ENCODE results near the gene RFX8.

- TF ChIP-seq POLR2AphosphoS5 (IDR thresholded peaks at IDR 0.05) (no peak), EP300 (IDR thresholded peaks at IDR 0.05) (no peak)
- TF ChIP-seq, protein P1, sequence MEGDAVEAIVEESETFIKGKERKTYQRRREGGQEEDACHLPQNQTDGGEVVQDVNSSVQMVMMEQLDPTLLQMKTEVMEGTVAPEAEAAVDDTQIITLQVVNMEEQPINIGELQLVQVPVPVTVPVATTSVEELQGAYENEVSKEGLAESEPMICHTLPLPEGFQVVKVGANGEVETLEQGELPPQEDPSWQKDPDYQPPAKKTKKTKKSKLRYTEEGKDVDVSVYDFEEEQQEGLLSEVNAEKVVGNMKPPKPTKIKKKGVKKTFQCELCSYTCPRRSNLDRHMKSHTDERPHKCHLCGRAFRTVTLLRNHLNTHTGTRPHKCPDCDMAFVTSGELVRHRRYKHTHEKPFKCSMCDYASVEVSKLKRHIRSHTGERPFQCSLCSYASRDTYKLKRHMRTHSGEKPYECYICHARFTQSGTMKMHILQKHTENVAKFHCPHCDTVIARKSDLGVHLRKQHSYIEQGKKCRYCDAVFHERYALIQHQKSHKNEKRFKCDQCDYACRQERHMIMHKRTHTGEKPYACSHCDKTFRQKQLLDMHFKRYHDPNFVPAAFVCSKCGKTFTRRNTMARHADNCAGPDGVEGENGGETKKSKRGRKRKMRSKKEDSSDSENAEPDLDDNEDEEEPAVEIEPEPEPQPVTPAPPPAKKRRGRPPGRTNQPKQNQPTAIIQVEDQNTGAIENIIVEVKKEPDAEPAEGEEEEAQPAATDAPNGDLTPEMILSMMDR (IDR thresholded peaks at IDR 0.05): no peak
Observed at GRCh38 chr2:101479328-101479727, 4.4 kb upstream of the RFX8 start.

Data from esophagus muscularis mucosa (tissue), 4 donors.